OCI-LY3 (cell line): ENCODE results near the gene PLEKHG3.

Experiments used
- CTCF ChIP-seq: fragments of 200-600, 300-600 bp; sonication (generic); IDR thresholded peaks from 2 replicates; pipeline ENCODE4 v1.5.1; 2014; ENCODE audit warnings: antibody characterized with exemption, low read length, low read depth
- EZH2phosphoT487 ChIP-seq: fragments of 200-600 bp; shearing (Covaris generic); IDR thresholded peaks from 2 replicates; pipeline ENCODE4 v1.6.1; 2018; ENCODE audit warnings: antibody characterized with exemption, mixed run types, low read depth

GRCh38 chr14:64707661-64708060 lies 3.4 kb downstream of the PLEKHG3 start:
- no peak for TF ChIP-seq CTCF
- no peak for TF ChIP-seq EZH2phosphoT487
